Fibroblast of lung (primary cell): Measurements from ENCODE around the gene CNPY2. TPM values are rescaled to one million over a fixed set of nuclear protein-coding genes. Genes with fewer than 3 reads are reported as not detected.

Source experiments
- DNase-seq, 2 donors: peaks; one replicate each; pipeline versions ENCODE4 v3.0.0 to v3.0.0-alpha.2; 2010; ENCODE audit warnings: low read depth in 2 of 2
- H2AFZ ChIP-seq: 2 replicates; pipeline ENCODE4 v1.5.1; 2012; ENCODE audit warnings: low read length, control low read depth, inconsistent platforms
- H3K27ac ChIP-seq: 2 replicates; pipeline ENCODE4 v1.5.1; 2011; ENCODE audit warnings: low read length, control low read depth; ENCODE audit not compliant: insufficient read depth
- H3K27me3 ChIP-seq: 2 replicates; pipeline ENCODE4 v1.5.1; 2011; ENCODE audit warnings: mild to moderate bottlenecking, low read length; ENCODE audit not compliant: control insufficient read depth, insufficient read depth
- H3K36me3 ChIP-seq: 2 replicates; pipeline ENCODE4 v1.5.1; 2011; ENCODE audit warnings: low read length; ENCODE audit not compliant: control insufficient read depth, insufficient read depth
- H3K4me1 ChIP-seq: 2 replicates; pipeline ENCODE4 v1.5.1; 2011; ENCODE audit warnings: low read length; ENCODE audit not compliant: control insufficient read depth, insufficient read depth; ENCODE audit errors: extremely low read depth
- H3K4me2 ChIP-seq: 2 replicates; pipeline ENCODE4 v1.5.1; 2011; ENCODE audit warnings: low read length, control low read depth; ENCODE audit not compliant: insufficient read depth; ENCODE audit errors: extremely low read depth
- H3K4me3 ChIP-seq, 4 experiments: fragments of 200-600 bp in 1 of 4; sonication (generic) in 1 of 4; replicated peaks in 1 of 4; 2 replicates each; pipeline ENCODE4 v1.5.1; 2011 to 2016; ENCODE audit warnings: low read length in 4 of 4, low read depth in 3 of 4, mild to moderate bottlenecking in 3 of 4, control low read depth in 2 of 4, inconsistent platforms in 1 of 4, mixed read lengths in 1 of 4; ENCODE audit not compliant: insufficient read depth in 1 of 4; ENCODE audit errors: control extremely low read depth in 1 of 4
- H3K79me2 ChIP-seq: 2 replicates; pipeline ENCODE4 v1.5.1; 2012; ENCODE audit warnings: mild to moderate bottlenecking, low read length, inconsistent platforms; ENCODE audit not compliant: control insufficient read depth, insufficient read depth
- H3K9ac ChIP-seq: 2 replicates; pipeline ENCODE4 v1.5.1; 2011; ENCODE audit warnings: mild to moderate bottlenecking, low read length, control low read depth; ENCODE audit not compliant: insufficient read depth
- H3K9me3 ChIP-seq: 2 replicates; pipeline ENCODE4 v1.5.1; 2012; ENCODE audit warnings: low read depth, low read length; ENCODE audit not compliant: control insufficient read depth, insufficient read depth
- H4K20me1 ChIP-seq: 2 replicates; pipeline ENCODE4 v1.5.1; 2011; ENCODE audit warnings: low read length; ENCODE audit not compliant: control insufficient read depth, insufficient read depth; ENCODE audit errors: extremely low read depth
- CTCF ChIP-seq, 2 donors: IDR thresholded peaks in 1 of 2; conservative IDR thresholded peaks in 1 of 2; 1 replicate in 1 of 2; 2 replicates in 1 of 2; pipeline ENCODE4 v1.5.1; 2011 to 2012; ENCODE audit warnings: low read length in 2 of 2, control low read depth in 1 of 2, inconsistent platforms in 1 of 2, low read depth in 1 of 2, mild to moderate bottlenecking in 1 of 2
- EZH2 ChIP-seq: IDR thresholded peaks from 2 replicates; pipeline ENCODE4 v1.5.1; 2012; ENCODE audit warnings: low read length, control low read depth, mild to moderate bottlenecking; ENCODE audit errors: missing control alignments
- polyA plus RNA-seq, 2 donors: library from polyadenylated mRNA; depleted of rRNA in 1 of 2; stranded (reverse) in 1 of 2; unstranded in 1 of 2; fragments of >200 nt; gene quantifications; 2 replicates each; pipeline ENCODE4 v1.2.1, GENCODE V29; 2011 to 2012; ENCODE audit warnings: missing spikeins in 1 of 2
- total RNA-seq: library from RNA; depleted of rRNA; stranded (reverse); fragments of >200 nt; gene quantifications from 2 replicates; pipeline ENCODE4 v1.2.1, GENCODE V29; 2014

Gene CNPY2
- total and polyA plus RNA-seq, 2 donors (not counting 1 experiment from before 2014, with no cell fraction given): 48.2 to 124 TPM

- no peak for DNase-seq
- no peaks in the 10 kb centered on the region for H3K9me3 ChIP-seq
- no peak overlapping the region for H3K27ac ChIP-seq
- no peak overlapping the region for H3K9ac ChIP-seq
- H3K4me2 ChIP-seq: no peak overlapping the region
- H3K27me3 ChIP-seq: no peaks in the 10 kb centered on the region
- H2AFZ ChIP-seq: no peak overlapping the region
- peaks cover 4% of the 10 kb centered on the region for H3K36me3 ChIP-seq
- peaks cover 25% of the 10 kb centered on the region for H3K79me2 ChIP-seq
- H3K4me1 ChIP-seq: peaks cover 15% of the 10 kb centered on the region
- no peaks in the 10 kb centered on the region for H4K20me1 ChIP-seq
- no peak for TF ChIP-seq EZH2
- no peak for TF ChIP-seq CTCF (conservative IDR thresholded peaks at IDR 0.05 in 1 of 2, IDR thresholded peaks at IDR 0.05 in 1 of 2; ENCODE audit: low read depth in 1 of 2, low read length in 2 of 2)
- H3K4me3 ChIP-seq: no peak overlapping the region
Observed at GRCh38 chr12:56260380-56260779, 55.4 kb downstream of the CNPY2 start.

Other genes with a start within 250 kb of the CNPY2 start
- gene ERBB3, start 235.8 kb downstream of the CNPY2 start, total RNA-seq: 0.66 and 1.3 TPM in 2 replicates
- gene ERBB3, start 235.8 kb downstream of the CNPY2 start, polyA plus RNA-seq: 0.59 and 0.92 TPM in 2 replicates
- gene PA2G4, start 211.4 kb downstream of the CNPY2 start, total RNA-seq: 92.2 and 93.5 TPM in 2 replicates
- 202 and 342 TPM in 2 replicates for gene PA2G4, start 211.4 kb downstream of the CNPY2 start, polyA plus RNA-seq
- 2,664 and 4,175 TPM in 2 replicates for gene RPL41, start 199.4 kb downstream of the CNPY2 start, total RNA-seq
- gene RPL41, start 199.4 kb downstream of the CNPY2 start, polyA plus RNA-seq: 6,961 and 9,604 TPM in 2 replicates
- gene ZC3H10, start 197.7 kb downstream of the CNPY2 start, total RNA-seq: 5.6 and 7.2 TPM in 2 replicates
- gene ZC3H10, start 197.7 kb downstream of the CNPY2 start, polyA plus RNA-seq: 1.8 and 1.9 TPM in 2 replicates
- 261 and 446 TPM in 2 replicates for gene ESYT1, start 187.7 kb downstream of the CNPY2 start, total RNA-seq
- gene ESYT1, start 187.7 kb downstream of the CNPY2 start, polyA plus RNA-seq: 182 and 260 TPM in 2 replicates
- 71.7 and 98.6 TPM in 2 replicates for gene MYL6B, start 163.4 kb downstream of the CNPY2 start, total RNA-seq
- gene MYL6B, start 163.4 kb downstream of the CNPY2 start, polyA plus RNA-seq: 87.7 and 99.1 TPM in 2 replicates
- gene MYL6, start 157.6 kb downstream of the CNPY2 start, total RNA-seq: 1,163 and 1,517 TPM in 2 replicates
- 6,238 and 7,941 TPM in 2 replicates for gene MYL6, start 157.6 kb downstream of the CNPY2 start, polyA plus RNA-seq
- 55.5 and 70.8 TPM in 2 replicates for gene SMARCC2, start 126.5 kb downstream of the CNPY2 start, total RNA-seq
- gene SMARCC2, start 126.5 kb downstream of the CNPY2 start, polyA plus RNA-seq: 60.2 and 69.6 TPM in 2 replicates
- gene RNF41, start 94.1 kb downstream of the CNPY2 start, total RNA-seq: 120 and 199 TPM in 2 replicates
- 88.4 and 99.7 TPM in 2 replicates for gene RNF41, start 94.1 kb downstream of the CNPY2 start, polyA plus RNA-seq
- gene NABP2, start 91.6 kb downstream of the CNPY2 start, total RNA-seq: 25.9 and 29.2 TPM in 2 replicates
- 39.7 and 65.5 TPM in 2 replicates for gene NABP2, start 91.6 kb downstream of the CNPY2 start, polyA plus RNA-seq
- gene SLC39A5, start 85.9 kb downstream of the CNPY2 start, total RNA-seq: not detected in 2 replicates
- gene SLC39A5, start 85.9 kb downstream of the CNPY2 start, polyA plus RNA-seq: not detected in 2 replicates
- gene ANKRD52, start 57.6 kb downstream of the CNPY2 start, total RNA-seq: 9.0 and 14.9 TPM in 2 replicates
- 12.2 and 15.8 TPM in 2 replicates for gene ANKRD52, start 57.6 kb downstream of the CNPY2 start, polyA plus RNA-seq
- 6.4 and 9.1 TPM in 2 replicates for gene COQ10A, start 49.0 kb downstream of the CNPY2 start, total RNA-seq
- gene COQ10A, start 49.0 kb downstream of the CNPY2 start, polyA plus RNA-seq: 14.2 and 16.2 TPM in 2 replicates
- gene CS, start 15.7 kb downstream of the CNPY2 start, total RNA-seq: 70.4 and 117 TPM in 2 replicates
- gene CS, start 15.7 kb downstream of the CNPY2 start, polyA plus RNA-seq: 170 and 228 TPM in 2 replicates
- 18.5 and 25.9 TPM in 2 replicates for gene PAN2, start 18.0 kb upstream of the CNPY2 start, total RNA-seq
- gene PAN2, start 18.0 kb upstream of the CNPY2 start, polyA plus RNA-seq: 11.4 and 17.3 TPM in 2 replicates
- gene IL23A, start 22.9 kb upstream of the CNPY2 start, total RNA-seq: 0.17 TPM in 1 of 2 replicates, not detected in the other
- 0.12 TPM in 1 of 2 replicates, not detected in the other for gene IL23A, start 22.9 kb upstream of the CNPY2 start, polyA plus RNA-seq
- gene STAT2, start 44.1 kb upstream of the CNPY2 start, total RNA-seq: 284 and 368 TPM in 2 replicates
- gene STAT2, start 44.1 kb upstream of the CNPY2 start, polyA plus RNA-seq: 112 and 148 TPM in 2 replicates
- not detected in 2 replicates for gene APOF, start 46.9 kb upstream of the CNPY2 start, total RNA-seq
- not detected in 2 replicates for gene APOF, start 46.9 kb upstream of the CNPY2 start, polyA plus RNA-seq
- gene TIMELESS, start 133.4 kb upstream of the CNPY2 start, total RNA-seq: 3.6 and 5.9 TPM in 2 replicates
- gene TIMELESS, start 133.4 kb upstream of the CNPY2 start, polyA plus RNA-seq: 1.2 and 3.8 TPM in 2 replicates
- not detected in 2 replicates for gene MIP, start 138.7 kb upstream of the CNPY2 start, total RNA-seq
- not detected in 2 replicates for gene MIP, start 138.7 kb upstream of the CNPY2 start, polyA plus RNA-seq
- 1.0 and 1.7 TPM in 2 replicates for gene SPRYD4, start 152.6 kb upstream of the CNPY2 start, total RNA-seq
- 2.1 and 3.0 TPM in 2 replicates for gene SPRYD4, start 152.6 kb upstream of the CNPY2 start, polyA plus RNA-seq
- gene GLS2, start 172.2 kb upstream of the CNPY2 start, total RNA-seq: under 0.01 and 0.17 TPM in 2 replicates
- gene GLS2, start 172.2 kb upstream of the CNPY2 start, polyA plus RNA-seq: 0.03 and 0.08 TPM in 2 replicates
- gene RBMS2, start 205.8 kb upstream of the CNPY2 start, total RNA-seq: 11.3 and 23.1 TPM in 2 replicates
- gene RBMS2, start 205.8 kb upstream of the CNPY2 start, polyA plus RNA-seq: 66.9 and 76.2 TPM in 2 replicates